GM12865 (cell line): ENCODE data around the gene PRPH.
"Not testable (repeated sequence)": the region's sequence is repeated elsewhere in the genome, so short reads cannot be mapped to it uniquely, and the experiment has no call there.

Experiments
- DNase-seq: peaks from one replicate; pipeline ENCODE4 v3.0.0; 2010; ENCODE audit warnings: low read depth
- H3K4me3 ChIP-seq: 2 replicates; pipeline ENCODE4 v1.5.1; 2011; ENCODE audit warnings: mild to moderate bottlenecking, low read depth, low read length, control low read depth
- CTCF ChIP-seq: IDR thresholded peaks from 2 replicates; pipeline ENCODE4 v1.5.1; 2011; ENCODE audit warnings: low read length, control low read depth, low read depth, inconsistent platforms; ENCODE audit not compliant: insufficient read depth; ENCODE audit errors: missing control alignments

PRPH gene

GRCh38 chr12:49260166-49260565, 34.8 kb upstream of the PRPH start:
- no peak overlapping the region for H3K4me3 ChIP-seq
- DNase-seq = no peak
- no peak for TF ChIP-seq CTCF

- no peak for DNase-seq
- H3K4me3 ChIP-seq = no peak overlapping the region
- TF ChIP-seq CTCF = no peak
Measured at GRCh38 chr12:49260571-49261363, 34.2 kb upstream of the PRPH start.

- no peak for TF ChIP-seq CTCF
- no peak overlapping the region for H3K4me3 ChIP-seq
- no peak for DNase-seq
Measured at GRCh38 chr12:49261721-49262120, 33.2 kb upstream of the PRPH start.

- peak overlapping the region; percentile 83; the same call in 1 of the 2 replicates for H3K4me3 ChIP-seq
- no peak for DNase-seq
- no peak for TF ChIP-seq CTCF
Measured at GRCh38 chr12:49263400-49263763, 31.6 kb upstream of the PRPH start.

GRCh38 chr12:49264466-49264872, 30.5 kb upstream of the PRPH start:
- TF ChIP-seq CTCF = no peak
- DNase-seq = no peak
- peak overlapping the region; percentile 83 for H3K4me3 ChIP-seq

GRCh38 chr12:49264873-49265792, 29.8 kb upstream of the PRPH start, which contains the start of gene TUBA1C:
TSS of gene TUBA1C (plus strand) at chr12:49265082. CDS start at chr12:49265182, 100 bp downstream.
- peak; percentile 97 for DNase-seq
- no peak for TF ChIP-seq CTCF
- peak within 1 kb of the TSS; percentile 83 for H3K4me3 ChIP-seq

GRCh38 chr12:49269191-49269590, 25.8 kb upstream of the PRPH start:
- not testable (repeated sequence) for H3K4me3 ChIP-seq, DNase-seq
